SK-N-MC (cell line): Measurements from ENCODE around the gene UBR3.

Source experiments
- DNase-seq: peaks from one replicate; pipeline ENCODE4 v3.0.0-alpha.2; 2011; ENCODE audit warnings: low read depth, low spot score
- H3K27ac ChIP-seq: fragments of 200-600 bp; sonication (generic); 2 replicates; pipeline ENCODE4 v1.5.1; 2016; ENCODE audit warnings: mixed run types
- H3K36me3 ChIP-seq: fragments of 200-600 bp; sonication (generic); 2 replicates; pipeline ENCODE4 v1.6.1; 2017; ENCODE audit warnings: antibody characterized with exemption, low read length, mixed read lengths; ENCODE audit not compliant: insufficient read depth
- H3K4me3 ChIP-seq: fragments of 200-600 bp; sonication (generic); 2 replicates; pipeline ENCODE4 v1.5.1; 2016
- H3K9ac ChIP-seq: fragments of 200-600 bp; sonication (generic); 2 replicates; pipeline ENCODE4 v1.8.0; 2017; ENCODE audit warnings: mixed run types, mixed read lengths; ENCODE audit not compliant: insufficient read length
- H3K9me3 ChIP-seq: fragments of 200-600 bp; sonication (generic); 2 replicates; pipeline ENCODE4 v1.6.1; 2017; ENCODE audit warnings: low read depth, mild to moderate bottlenecking, antibody characterized with exemption, low read length, moderate library complexity, mixed read lengths
- EZH2 ChIP-seq: fragments of 200-600 bp; sonication (generic); IDR thresholded peaks from one replicate; pipeline ENCODE4 v1.6.1; 2017; ENCODE audit warnings: antibody characterized with exemption
- FOXP2 ChIP-seq: optimal IDR thresholded peaks from 2 replicates; pipeline ENCODE3; 2011; ENCODE audit warnings: mild to moderate bottlenecking, moderate library complexity; ENCODE audit not compliant: insufficient read depth; ENCODE audit errors: extremely low read length, control extremely low read depth
- POLR2AphosphoS5 ChIP-seq: IDR thresholded peaks from 2 replicates; pipeline ENCODE4 v1.6.1; 2012; ENCODE audit warnings: mild to moderate bottlenecking, low read depth, low read length, borderline replicate concordance

The UBR3 gene

DNA sequence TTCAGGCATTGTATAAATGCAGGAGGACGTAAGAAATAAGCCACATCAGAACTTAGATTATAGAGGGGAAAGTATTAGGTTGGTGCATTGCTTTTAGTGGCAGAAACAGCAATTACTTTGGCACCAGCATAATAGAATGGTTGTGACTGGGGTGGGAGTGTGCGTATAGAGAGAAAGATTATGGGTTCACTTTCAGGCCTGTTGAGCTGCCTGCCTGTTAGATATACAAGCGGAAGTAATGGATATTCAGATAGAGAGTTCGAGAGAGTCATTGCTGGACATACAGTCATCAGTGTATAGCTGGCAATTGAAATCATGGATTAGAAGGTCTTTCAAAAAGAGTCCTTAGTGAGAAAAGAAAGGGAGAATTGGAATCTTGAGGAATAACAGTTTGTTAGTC is 211.5 kb downstream of the UBR3 start:
- Histone ChIP-seq H3K36me3 (no peaks in the 10 kb centered on the region), H3K27ac (no peak overlapping the region), H3K9me3 (no peaks in the 10 kb centered on the region), H3K9ac (no peak overlapping the region), H3K4me3 (no peak overlapping the region)
- DNase-seq, result no peak
- TF ChIP-seq POLR2AphosphoS5 (no peak), EZH2 (no peak), FOXP2 (no peak)

- H3K9ac ChIP-seq, result no peak overlapping the region
- H3K36me3 ChIP-seq, result no peaks in the 10 kb centered on the region
- H3K27ac ChIP-seq, result no peak overlapping the region
- TF ChIP-seq POLR2AphosphoS5, result no peak
- no peak for DNase-seq
- no peak overlapping the region for H3K4me3 ChIP-seq
- H3K9me3 ChIP-seq, result no peaks in the 10 kb centered on the region
Measured at GRCh38 chr2:170039401-170040172, 212.3 kb downstream of the UBR3 start.

DNA sequence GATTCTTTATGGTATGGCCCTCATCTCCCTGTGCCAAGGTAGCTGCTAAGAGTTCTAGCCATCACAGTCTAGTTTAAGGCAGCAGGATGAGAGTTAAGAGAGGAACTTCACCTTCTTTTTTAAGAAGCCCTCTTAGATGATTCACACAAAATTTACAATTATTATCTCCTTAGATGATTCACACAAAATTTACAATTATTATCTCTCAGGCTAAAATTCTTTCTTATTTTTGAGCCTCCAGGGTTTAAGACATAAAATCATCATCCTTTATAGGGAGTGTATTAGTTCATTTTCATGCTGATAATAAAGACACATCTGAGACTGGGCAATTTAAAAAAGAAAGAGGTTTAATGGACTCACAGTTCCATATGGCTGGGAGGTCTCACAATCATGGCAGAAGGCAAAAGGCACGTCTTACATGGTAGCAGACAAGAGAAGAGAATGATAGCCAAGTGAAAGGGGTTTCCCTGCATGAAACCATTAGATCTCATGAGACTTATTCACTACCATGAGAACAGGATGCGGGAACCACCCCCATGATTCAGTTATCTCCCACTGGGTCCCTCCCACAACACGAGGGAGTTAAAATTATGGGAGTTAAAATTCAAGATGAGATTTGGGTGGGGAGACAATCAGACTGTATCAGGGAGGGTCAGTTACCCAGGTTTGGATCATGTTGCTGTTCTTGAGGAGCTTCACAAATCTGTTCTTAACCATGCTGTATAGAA is 217.7 kb downstream of the UBR3 start:
- H3K36me3 ChIP-seq, result no peaks in the 10 kb centered on the region
- no peak overlapping the region for H3K27ac ChIP-seq
- no peak overlapping the region for H3K9ac ChIP-seq
- no peaks in the 10 kb centered on the region for H3K9me3 ChIP-seq
- no peak for TF ChIP-seq POLR2AphosphoS5
- TF ChIP-seq FOXP2, result no peak
- TF ChIP-seq EZH2, result no peak
- DNase-seq, result no peak
- H3K4me3 ChIP-seq, result no peak overlapping the region

DNA sequence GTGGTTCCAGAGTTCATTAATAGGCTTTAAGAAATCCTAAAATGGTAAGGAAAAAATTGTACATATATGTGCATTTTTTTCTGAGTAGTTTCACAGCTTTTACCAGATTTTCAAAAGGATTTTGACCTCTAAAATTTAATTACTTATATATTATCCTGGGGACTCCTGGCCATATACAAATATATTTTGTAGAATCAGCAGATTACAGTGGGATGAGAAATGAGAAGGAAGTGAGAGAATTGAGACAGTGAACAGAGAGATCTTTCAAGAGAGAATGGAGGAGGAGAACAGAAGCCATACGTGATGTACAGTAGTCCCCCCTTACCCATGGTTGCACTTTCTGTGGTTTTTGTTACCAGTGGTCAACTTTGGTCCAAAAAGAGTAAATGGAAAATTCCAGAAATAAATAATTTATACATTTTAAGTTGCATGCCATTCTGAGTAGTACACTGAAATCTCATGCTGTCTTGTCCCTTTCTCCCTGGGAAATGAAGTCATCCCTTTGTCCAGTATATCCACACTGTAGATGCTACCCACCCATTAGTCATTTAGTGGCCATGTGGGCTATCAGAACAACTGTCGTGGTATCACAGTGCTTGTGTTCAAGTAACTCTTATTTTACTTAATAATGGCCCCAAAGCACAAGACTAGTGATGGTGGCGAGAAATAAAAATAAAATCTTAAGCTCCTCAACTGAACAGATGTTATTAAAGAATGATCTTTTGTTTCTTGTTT is 220.2 kb downstream of the UBR3 start:
- TF ChIP-seq FOXP2, result no peak
- no peak for TF ChIP-seq POLR2AphosphoS5
- TF ChIP-seq EZH2, result no peak
- no peak overlapping the region for H3K27ac ChIP-seq
- H3K36me3 ChIP-seq, result no peaks in the 10 kb centered on the region
- DNase-seq, result no peak
- no peak overlapping the region for H3K4me3 ChIP-seq
- H3K9ac ChIP-seq, result no peak overlapping the region
- no peaks in the 10 kb centered on the region for H3K9me3 ChIP-seq

DNA sequence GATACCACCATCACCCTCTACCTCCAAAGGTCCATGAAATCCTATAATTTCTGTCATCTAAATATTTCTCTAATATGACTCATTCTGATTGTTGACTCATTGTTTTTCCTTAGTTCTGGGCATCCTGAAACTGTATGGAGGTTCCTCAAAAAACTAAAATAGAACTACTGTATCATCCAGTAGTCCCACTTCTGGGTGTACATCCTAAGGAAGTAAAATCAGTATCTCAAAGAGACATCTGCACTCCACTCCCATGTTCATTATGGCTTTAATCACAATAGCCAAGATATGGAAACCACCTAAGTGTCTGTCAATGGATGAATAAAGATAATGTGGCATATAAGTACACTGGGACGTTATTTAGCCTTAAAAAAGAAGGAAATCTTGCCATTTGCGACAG is 224.9 kb downstream of the UBR3 start:
- no peaks in the 10 kb centered on the region for H3K36me3 ChIP-seq
- no peak for DNase-seq

DNA sequence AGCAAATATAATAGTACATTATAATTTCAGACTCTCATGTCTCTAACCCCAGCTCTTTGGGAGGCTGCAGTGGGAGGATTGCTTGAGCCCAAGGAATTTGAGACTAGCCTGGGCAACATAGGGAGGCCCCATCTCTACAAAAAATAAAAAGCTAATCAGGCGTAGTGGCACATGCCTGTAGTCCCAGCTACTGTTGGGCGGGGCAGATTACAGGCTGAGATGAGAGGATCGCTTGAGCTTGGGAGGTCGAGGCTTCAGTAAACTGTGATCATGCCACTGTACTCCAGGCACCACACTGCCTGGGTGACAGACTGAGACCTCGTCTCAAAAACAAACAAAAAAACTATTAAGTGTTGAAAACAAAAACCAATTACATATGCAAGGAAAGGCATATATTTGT is 227.7 kb downstream of the UBR3 start:
- H3K9ac ChIP-seq, result no peak overlapping the region
- H3K4me3 ChIP-seq, result no peak overlapping the region
- H3K36me3 ChIP-seq, result no peaks in the 10 kb centered on the region
- H3K9me3 ChIP-seq, result no peaks in the 10 kb centered on the region
- DNase-seq, result no peak
- no peak overlapping the region for H3K27ac ChIP-seq
- TF ChIP-seq EZH2 (no peak), POLR2AphosphoS5 (no peak), FOXP2 (no peak)

More for the DNA sequence above, 224.9 kb downstream of the UBR3 start:
- no peaks in the 10 kb centered on the region for H3K9me3 ChIP-seq
- H3K27ac ChIP-seq, result no peak overlapping the region
- H3K4me3 ChIP-seq, result no peak overlapping the region
- H3K9ac ChIP-seq, result no peak overlapping the region
- TF ChIP-seq EZH2 (no peak), FOXP2 (no peak), POLR2AphosphoS5 (no peak)

GRCh38 chr2:170056900-170057299 is 229.6 kb downstream of the UBR3 start:
- Histone ChIP-seq H3K36me3 (no peaks in the 10 kb centered on the region), H3K9me3 (no peaks in the 10 kb centered on the region), H3K27ac (no peak overlapping the region), H3K9ac (no peak overlapping the region), H3K4me3 (no peak overlapping the region)
- DNase-seq, result no peak
- TF ChIP-seq POLR2AphosphoS5, result no peak
- no peak for TF ChIP-seq EZH2
- TF ChIP-seq FOXP2, result no peak

DNA sequence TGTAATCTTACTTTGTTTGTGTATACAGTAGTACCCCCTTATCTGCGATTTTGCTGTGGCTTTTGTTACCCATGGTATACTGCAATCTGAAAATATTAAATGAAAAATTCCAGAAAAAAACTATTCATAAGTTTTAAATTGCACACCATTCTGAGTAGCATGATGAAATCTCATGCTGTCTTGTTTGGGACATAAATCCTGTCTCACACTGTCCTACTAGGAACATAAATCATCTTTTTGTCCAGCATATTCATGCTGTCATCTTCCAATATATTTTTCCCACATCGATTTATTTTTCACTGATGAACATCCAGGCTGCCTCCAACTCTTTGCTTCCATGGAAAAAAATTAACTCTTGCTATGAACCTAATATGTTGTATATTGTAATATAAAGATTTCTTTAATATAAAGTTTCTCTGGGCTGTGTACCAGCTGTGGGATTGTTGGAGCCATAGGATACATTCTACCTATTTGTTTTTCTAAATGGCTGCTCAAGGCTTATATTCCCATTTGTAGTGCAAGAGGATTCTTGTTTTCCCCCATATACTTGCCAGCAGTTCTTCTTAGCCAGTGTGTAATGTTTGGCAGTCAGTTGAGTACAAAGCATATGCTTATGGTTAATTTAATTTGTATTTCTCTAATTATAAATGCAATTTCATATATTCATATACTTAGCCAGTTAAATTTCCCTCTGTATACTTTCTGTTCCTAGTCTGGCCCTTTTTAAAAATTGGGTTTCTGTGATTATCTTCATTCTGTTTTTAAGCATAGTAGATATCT is 236.4 kb downstream of the UBR3 start:
- Histone ChIP-seq H3K4me3 (no peak overlapping the region), H3K9me3 (no peaks in the 10 kb centered on the region), H3K9ac (no peak overlapping the region), H3K36me3 (peaks cover 5% of the 10 kb centered on the region), H3K27ac (no peak overlapping the region)
- DNase-seq, result no peak
- TF ChIP-seq FOXP2 (no peak), EZH2 (no peak), POLR2AphosphoS5 (no peak)
